ENCODE data around the gene SPECC1L.

GRCh38 chr22:24325105-24325757 lies 54.6 kb downstream of the SPECC1L start:
- peak in 5 of 7 experiments; percentile 27 to 43 (median 37) for TF ChIP-seq CTCF (IDR thresholded peaks at IDR 0.05)
- no peak for TF ChIP-seq POLR2A (IDR thresholded peaks at IDR 0.05)
- no peak for TF ChIP-seq POLR2AphosphoS5 (IDR thresholded peaks at IDR 0.05)
- no peak for TF ChIP-seq EP300 (IDR thresholded peaks at IDR 0.05)

Data from stomach (tissue), 4 donors.